CD4-positive, CD25-positive, alpha-beta regulatory T cell (primary cell): ENCODE data around the gene ENTPD1. TPM values are rescaled to one million over a fixed set of nuclear protein-coding genes. Genes with fewer than 3 reads are reported as not detected.

ENCODE experiments used
- polyA plus RNA-seq, 4 donors: library from polyadenylated mRNA; unstranded; fragments of 300-500 nt; fragmentation: Illumina TruSeq; gene quantifications; one replicate each; pipeline ENCODE4 v1.2.3, GENCODE V29; 2021
- total RNA-seq: library from RNA; stranded (reverse); gene quantifications from one replicate; pipeline ENCODE4 v1.2.3, GENCODE V29; 2022

Gene ENTPD1
- total and polyA plus RNA-seq, 5 donors from 2014 or later: 3.5 to 49.4 (median 25.7) TPM

Other genes starting within 250 kb of the ENTPD1 start
- gene SORBS1, start 194.8 kb upstream of the ENTPD1 start, total RNA-seq: 3.7 TPM
- gene SORBS1, start 194.8 kb upstream of the ENTPD1 start, polyA plus RNA-seq: under 1 TPM; 0.31 to 0.45 (median 0.35) TPM
- 27.1 TPM for gene ALDH18A1, start 99.5 kb upstream of the ENTPD1 start, total RNA-seq
- 10 to 100 TPM; 40.5 to 55.4 (median 44.1) TPM for gene ALDH18A1, start 99.5 kb upstream of the ENTPD1 start, polyA plus RNA-seq
- gene TCTN3, start 62.2 kb upstream of the ENTPD1 start, total RNA-seq: 25.0 TPM
- gene TCTN3, start 62.2 kb upstream of the ENTPD1 start, polyA plus RNA-seq: 10 to 100 TPM; 41.7 to 59.0 (median 46.0) TPM
- gene CC2D2B, start 151.8 kb downstream of the ENTPD1 start, total RNA-seq: 3.1 TPM
- gene CC2D2B, start 151.8 kb downstream of the ENTPD1 start, polyA plus RNA-seq: under 1 TPM in 1 of 4 donors, not detected in 3; 0.63 TPM